PC-9 (cell line): ENCODE data around the gene SUSD3. TPM values are rescaled to one million over a fixed set of nuclear protein-coding genes. Genes with fewer than 3 reads are reported as not detected.
"Not testable (repeated sequence)": the region's sequence is repeated elsewhere in the genome, so short reads cannot be mapped to it uniquely, and the experiment has no call there.

ENCODE experiments used
- BruUV-seq: library from RNA; stranded (reverse); fragments of 400-500 nt; replicated peaks from 2 replicates; lab custom pipeline; 2021; lab: Mats Ljungman, UMichigan
- CTCF ChIA-PET: fragments of 300-600 bp; sonication (Branson Sonifier 250); formaldehyde crosslinking; loops from one replicate; lab custom pipeline; 2022; ENCODE audit warnings: antibody characterized with exemption; lab: Charles Lee
- POLR2A ChIA-PET: fragments of 300-600 bp; sonication (Branson Sonifier 250); formaldehyde crosslinking; loops from one replicate; lab custom pipeline; 2022; ENCODE audit warnings: antibody characterized with exemption; ENCODE audit not compliant: unreplicated experiment; lab: Charles Lee
- DNase-seq, 2 experiments: peaks; one replicate each; pipeline versions ENCODE4 v3.0.0 to v3.0.0-alpha.2; 2015 to 2022; ENCODE audit warnings: mixed read lengths in 1 of 2
- H2AFZ ChIP-seq: fragments of 200-600 bp; sonication (generic); 2 replicates; pipeline ENCODE4 v1.8.1; 2017; ENCODE audit warnings: antibody characterized with exemption
- H3F3A ChIP-seq: fragments of 200-600 bp; sonication (generic); 2 replicates; pipeline ENCODE4 v1.8.1; 2017; ENCODE audit warnings: antibody characterized with exemption, mild to moderate bottlenecking, low read depth; ENCODE audit not compliant: insufficient read depth
- H3K27ac ChIP-seq: fragments of 200-600 bp; sonication (generic); 2 replicates; pipeline ENCODE4 v1.6.1; 2016; ENCODE audit warnings: mixed run types
- H3K27me3 ChIP-seq: fragments of 200-600 bp; sonication (generic); 2 replicates; pipeline ENCODE4 v1.6.1; 2016; ENCODE audit warnings: low read depth, mixed run types; ENCODE audit not compliant: insufficient read depth
- H3K36me3 ChIP-seq: fragments of 200-600 bp; sonication (generic); 2 replicates; pipeline ENCODE4 v1.6.1; 2016; ENCODE audit warnings: low read depth, mixed run types
- H3K4me1 ChIP-seq: fragments of 200-600 bp; sonication (generic); replicated peaks from 2 replicates; pipeline ENCODE4 v1.6.1; 2016; ENCODE audit warnings: mixed run types; ENCODE audit not compliant: insufficient read depth
- H3K4me2 ChIP-seq: fragments of 200-600 bp; sonication (generic); 2 replicates; pipeline ENCODE4 v1.6.1; 2017; ENCODE audit warnings: mixed run types
- H3K4me3 ChIP-seq: fragments of 200-600 bp; sonication (generic); 2 replicates; pipeline ENCODE4 v1.6.1; 2016; ENCODE audit warnings: mixed run types
- H3K79me2 ChIP-seq: fragments of 200-600 bp; sonication (generic); 2 replicates; pipeline ENCODE4 v1.6.1; 2017; ENCODE audit warnings: low read depth, mixed run types
- H3K9me2 ChIP-seq: fragments of 200-600 bp; sonication (generic); 2 replicates; pipeline ENCODE4 v1.8.1; 2017; ENCODE audit warnings: mild to moderate bottlenecking; ENCODE audit not compliant: insufficient read depth
- H3K9me3 ChIP-seq: fragments of 200-600 bp; sonication (generic); 2 replicates; pipeline ENCODE4 v1.8.1; 2016; ENCODE audit warnings: low read depth; ENCODE audit not compliant: insufficient read depth
- H4K20me1 ChIP-seq: fragments of 200-600 bp; sonication (generic); 2 replicates; pipeline ENCODE4 v1.8.1; 2017; ENCODE audit not compliant: insufficient read depth
- CTCF ChIP-seq: fragments of 200-600 bp; sonication (generic); conservative IDR thresholded peaks from 2 replicates; pipeline ENCODE4 v1.6.1; 2017; ENCODE audit warnings: mixed run types, antibody characterized with exemption, mild to moderate bottlenecking, moderate library complexity
- EZH2 ChIP-seq: fragments of 200-600 bp; sonication (generic); IDR thresholded peaks from 2 replicates; pipeline ENCODE4 v1.8.0; 2017; ENCODE audit warnings: antibody characterized with exemption, low read depth
- intact Hi-C: fragments of 100-400 bp; cut with micrococcal nuclease; formaldehyde crosslinking; loops from one replicate; pipeline ENCODE4 v1.10.0; 2022; ENCODE audit not compliant: unreplicated experiment
- total RNA-seq: library from RNA; stranded (reverse); gene quantifications from 2 replicates; pipeline ENCODE4 v1.2.3, GENCODE V29; 2021

SUSD3 gene
- total RNA-seq, 1 experiment from 2014 or later, result 8.4 TPM

DNA sequence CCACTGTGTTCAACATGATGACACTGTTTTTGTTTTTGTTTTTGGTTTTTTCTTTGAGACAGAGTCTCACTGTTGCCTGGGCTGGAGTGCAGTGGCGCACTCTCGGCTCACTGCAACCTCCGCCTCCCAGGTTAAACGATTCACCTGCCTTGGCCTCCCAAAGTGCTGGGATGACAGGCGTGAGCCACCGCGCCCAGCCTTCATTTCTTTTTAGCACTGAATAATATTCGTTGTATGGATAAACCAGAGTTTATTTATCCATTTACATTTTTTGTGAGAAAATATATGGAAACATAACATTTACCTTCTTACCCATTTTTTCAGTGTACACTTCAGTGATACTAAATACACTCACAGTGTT lies 41.8 kb downstream of the SUSD3 start:
- Histone ChIP-seq H3K27me3 (no peaks in the 10 kb centered on the region), H3K79me2 (peaks cover 89% of the 10 kb centered on the region), H3K4me3 (no peak overlapping the region), H3K9me3 (peaks cover 6% of the 10 kb centered on the region), H3K4me2 (no peak overlapping the region), H3K4me1 (peaks cover 33% of the 10 kb centered on the region), H3K36me3 (peaks cover 35% of the 10 kb centered on the region), H2AFZ (no peak overlapping the region), H3K27ac (no peak overlapping the region), H3K9me2 (no peaks in the 10 kb centered on the region), H3F3A (peaks cover 20% of the 10 kb centered on the region), H4K20me1 (peaks cover 23% of the 10 kb centered on the region)
- no peak for DNase-seq
- no TSS peak for BruUV-seq
- POLR2A ChIA-PET, result no interaction called here
- CTCF ChIA-PET, result no interaction called here
- intact Hi-C loops, result no loop called here
- TF ChIP-seq CTCF (no peak), EZH2 (no peak)

GRCh38 chr9:93101086-93101485 lies 42.6 kb downstream of the SUSD3 start:
- Histone ChIP-seq H3K79me2 (peaks cover 97% of the 10 kb centered on the region), H4K20me1 (peaks cover 23% of the 10 kb centered on the region), H3F3A (peaks cover 20% of the 10 kb centered on the region), H3K4me1 (peaks cover 33% of the 10 kb centered on the region), H3K36me3 (peaks cover 36% of the 10 kb centered on the region)
- H2AFZ ChIP-seq, CTCF ChIA-PET, H3K9me3 ChIP-seq, POLR2A ChIA-PET, H3K4me2 ChIP-seq, H3K4me3 ChIP-seq, H3K9me2 ChIP-seq, H3K27ac ChIP-seq, BruUV-seq, H3K27me3 ChIP-seq, intact Hi-C loops, DNase-seq: not testable (repeated sequence)

- Histone ChIP-seq H3K4me2 (no peak overlapping the region), H3K27ac (no peak overlapping the region; the same call in 1 of the 2 replicates), H3K4me3 (no peak overlapping the region), H4K20me1 (peaks cover 12% of the 10 kb centered on the region; the same call in 1 of the 2 replicates), H3F3A (peaks cover 27% of the 10 kb centered on the region; the same call in 1 of the 2 replicates), H3K79me2 (peaks cover 91% of the 10 kb centered on the region), H3K36me3 (peaks cover 41% of the 10 kb centered on the region), H3K9me2 (no peaks in the 10 kb centered on the region), H3K27me3 (no peaks in the 10 kb centered on the region), H3K4me1 (peaks cover 37% of the 10 kb centered on the region), H3K9me3 (peaks cover 6% of the 10 kb centered on the region), H2AFZ (no peak overlapping the region)
- ChIA-PET POLR2A (interaction anchor here (0.7 kb wide), 1 partner anchor 197 kb away, joined by 18 read pairs; no protein-coding TSS in a partner anchor), CTCF (no interaction called here)
- intact Hi-C loops, result no loop called here
- TF ChIP-seq EZH2 (no peak), CTCF (no peak)
- no peak for DNase-seq
- no TSS peak for BruUV-seq
Measured at GRCh38 chr9:93105620-93106019, 47.1 kb downstream of the SUSD3 start.
